GM12892 (cell line): Measurements from ENCODE around the gene ARID1A.
"Not testable (repeated sequence)": the region's sequence is repeated elsewhere in the genome, so short reads cannot be mapped to it uniquely, and the experiment has no call there.

Source experiments
- DNase-seq: peaks from one replicate; pipeline ENCODE4 v3.0.0; 2011; ENCODE audit not compliant: insufficient read length
- FAIRE-seq: peaks from 2 replicates; lab custom pipeline; 2011; peaks lifted over from hg19 to GRCh38; lab: Jason Lieb, UNC
- POLR2A ChIP-seq: IDR thresholded peaks from 2 replicates; pipeline ENCODE4 v1.6.1; 2011; ENCODE audit warnings: low read depth, low read length, control low read depth
- POLR2AphosphoS5 ChIP-seq: IDR thresholded peaks from 2 replicates; pipeline ENCODE4 v1.6.1; 2011; ENCODE audit warnings: low read depth, low read length, control low read depth
- TAF1 ChIP-seq: IDR thresholded peaks from 2 replicates; pipeline ENCODE4 v1.6.1; 2011; ENCODE audit warnings: low read depth, mild to moderate bottlenecking, control low read depth, low read length, borderline replicate concordance

ARID1A gene

DNA sequence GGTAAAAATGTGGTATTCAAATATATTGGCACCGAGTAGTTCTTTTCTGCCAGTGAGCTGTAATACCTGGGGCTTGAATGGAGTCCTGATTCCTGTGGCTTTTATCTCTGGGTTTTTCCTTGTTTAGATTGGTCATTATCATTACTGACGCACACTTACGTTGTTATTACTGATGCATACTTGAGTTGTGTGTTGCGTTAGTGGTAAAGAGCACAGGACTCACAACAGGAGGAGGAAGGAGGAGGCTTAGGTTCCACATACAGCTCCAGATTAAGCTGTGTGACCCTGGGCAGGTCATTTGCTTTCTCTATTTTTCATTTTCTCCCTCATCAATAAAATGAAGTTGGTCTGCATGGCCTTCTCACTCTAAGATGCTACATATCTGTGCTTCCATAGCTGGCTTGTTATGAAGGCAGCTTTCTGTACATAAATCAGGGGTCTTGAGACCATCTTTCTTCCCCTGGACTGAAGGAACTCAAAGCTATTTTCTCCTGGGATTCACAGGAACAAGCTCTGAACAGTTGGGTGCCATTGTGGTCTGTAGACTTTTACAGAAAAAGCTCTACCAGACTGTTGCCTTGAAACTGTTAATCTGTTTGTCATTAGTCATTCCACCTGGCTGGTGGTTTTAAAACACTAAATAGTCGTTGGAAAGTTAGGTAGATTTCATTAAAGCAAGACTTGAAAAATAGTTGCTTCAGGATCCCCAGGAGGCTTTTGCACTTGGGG lies 5.6 kb downstream of the ARID1A start:
- DNase-seq (no peak), FAIRE-seq (no peak)
- no peak for TF ChIP-seq POLR2AphosphoS5
- no peak for TF ChIP-seq POLR2A
- TF ChIP-seq TAF1 = no peak

DNA sequence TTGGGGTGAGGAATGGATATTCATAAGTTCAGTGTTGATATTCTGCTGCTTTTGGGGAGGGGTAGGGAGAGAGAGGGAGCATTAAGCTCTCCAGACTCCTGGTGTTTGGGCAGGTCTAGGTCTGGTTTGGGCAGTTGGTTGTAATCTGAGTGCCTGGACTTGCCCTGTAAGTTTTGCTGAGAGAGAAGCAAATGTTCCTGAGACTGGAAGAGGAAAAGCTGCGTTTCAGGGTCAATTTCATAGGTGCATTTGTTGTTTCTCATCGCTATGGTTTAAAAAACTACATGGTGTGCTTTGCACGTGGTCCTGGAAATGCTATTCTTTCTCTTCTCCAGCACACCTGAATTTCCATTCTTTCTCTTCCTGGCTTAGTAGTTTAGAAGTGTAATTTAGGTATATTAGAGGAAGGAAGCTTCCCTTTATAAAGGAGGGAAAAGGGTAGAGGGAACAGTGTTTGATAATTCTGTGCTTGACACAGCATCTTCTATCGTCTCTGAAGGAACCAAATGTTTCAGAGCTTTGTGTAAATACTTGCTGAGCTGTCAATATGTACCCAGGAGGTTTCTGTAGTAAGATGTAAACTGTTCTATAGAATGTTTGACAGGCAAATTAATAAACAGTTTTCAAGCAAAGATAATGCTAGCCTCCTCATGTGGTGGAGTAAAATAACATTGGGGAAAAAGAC lies 6.3 kb downstream of the ARID1A start:
- peak; percentile 33 for FAIRE-seq
- peak; percentile 30 for TF ChIP-seq POLR2A
- TF ChIP-seq TAF1 = no peak
- TF ChIP-seq POLR2AphosphoS5 = 0 out of 2 replicates have a peak, but pooled peaks have one; percentile 9
- DNase-seq = no peak

DNA sequence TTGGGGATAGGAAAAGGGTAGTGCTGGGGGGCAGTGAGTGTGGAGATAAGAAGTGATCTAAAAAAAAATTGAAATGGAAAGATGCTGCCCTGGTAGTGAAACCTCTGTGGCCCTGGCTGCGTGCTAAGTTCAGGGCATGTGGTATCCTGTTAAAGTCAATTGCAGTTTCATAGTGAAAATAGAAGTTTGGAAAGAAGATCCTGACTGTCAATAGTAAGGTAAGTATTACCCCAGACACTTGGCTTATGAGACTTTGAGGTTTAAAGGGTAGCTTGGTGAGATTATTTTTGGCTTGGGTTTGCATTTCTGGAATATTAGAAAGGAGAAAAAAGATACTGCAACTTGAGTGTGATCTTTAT lies 6.8 kb downstream of the ARID1A start:
- TF ChIP-seq POLR2AphosphoS5 (no peak), POLR2A (no peak), TAF1 (no peak)
- DNase-seq (no peak), FAIRE-seq (no peak)

DNA sequence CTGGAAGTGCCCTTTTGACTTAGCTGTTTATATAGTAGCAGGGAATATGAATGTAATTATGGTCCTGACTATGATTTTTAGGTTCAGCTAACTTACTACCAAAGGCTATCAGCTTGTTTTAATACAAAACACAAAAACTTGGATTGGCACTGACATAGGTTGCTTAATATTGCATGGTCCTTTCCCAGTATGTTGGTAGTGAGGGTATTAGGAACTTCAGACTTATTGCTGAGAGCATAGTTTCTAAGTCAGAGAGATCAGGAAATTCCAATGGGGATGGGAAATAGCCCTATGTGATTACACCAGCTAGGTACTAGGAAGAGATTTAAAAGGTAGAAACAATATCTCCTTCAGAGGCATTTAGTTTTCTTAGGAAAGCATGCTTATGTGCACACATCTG lies 7.7 kb downstream of the ARID1A start:
- DNase-seq (no peak), FAIRE-seq (no peak)
- TF ChIP-seq TAF1 = no peak
- no peak for TF ChIP-seq POLR2AphosphoS5
- no peak for TF ChIP-seq POLR2A

DNA sequence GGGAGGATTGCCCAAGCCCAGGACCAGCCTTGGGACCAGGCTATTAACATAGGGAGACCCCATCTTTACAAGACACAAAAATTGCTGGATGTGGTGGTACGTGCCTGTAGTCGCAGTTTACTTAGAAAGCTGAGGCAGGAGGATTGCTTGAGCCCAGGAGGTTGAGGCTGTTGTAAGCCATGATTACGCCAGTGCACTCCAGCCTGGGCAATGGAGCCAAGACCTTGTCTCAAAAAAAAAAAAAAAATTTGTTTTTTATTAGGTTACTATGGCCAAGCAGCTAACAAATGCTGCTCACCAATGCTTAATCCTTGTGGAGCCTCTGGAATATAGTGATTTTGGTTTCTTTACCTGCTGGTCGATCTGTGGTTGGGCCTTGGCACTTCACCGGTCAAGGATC lies 8.8 kb downstream of the ARID1A start:
- DNase-seq (no peak), FAIRE-seq (no peak)
- no peak for TF ChIP-seq TAF1
- TF ChIP-seq POLR2A = no peak
- TF ChIP-seq POLR2AphosphoS5 = no peak

DNA sequence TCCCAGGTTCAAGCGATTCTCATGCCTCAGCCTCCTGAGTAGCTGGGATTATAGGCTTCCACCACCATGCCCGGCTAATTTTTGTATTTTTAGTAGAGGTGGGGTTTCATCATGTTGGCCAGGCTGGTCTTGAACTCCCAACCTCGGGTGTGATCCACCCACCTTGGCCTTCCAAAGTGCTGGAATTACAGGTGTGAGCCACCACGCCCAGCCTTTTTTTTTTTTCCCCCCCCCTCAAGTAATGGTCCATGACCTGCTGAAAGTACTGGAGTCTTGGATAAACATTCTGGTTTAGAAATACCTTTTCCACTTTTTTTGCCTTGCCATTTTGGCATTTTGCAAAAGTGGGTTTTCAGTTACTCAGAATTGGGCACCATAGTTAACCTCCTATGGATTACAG lies 9.4 kb downstream of the ARID1A start:
- not testable (repeated sequence) for FAIRE-seq, DNase-seq

DNA sequence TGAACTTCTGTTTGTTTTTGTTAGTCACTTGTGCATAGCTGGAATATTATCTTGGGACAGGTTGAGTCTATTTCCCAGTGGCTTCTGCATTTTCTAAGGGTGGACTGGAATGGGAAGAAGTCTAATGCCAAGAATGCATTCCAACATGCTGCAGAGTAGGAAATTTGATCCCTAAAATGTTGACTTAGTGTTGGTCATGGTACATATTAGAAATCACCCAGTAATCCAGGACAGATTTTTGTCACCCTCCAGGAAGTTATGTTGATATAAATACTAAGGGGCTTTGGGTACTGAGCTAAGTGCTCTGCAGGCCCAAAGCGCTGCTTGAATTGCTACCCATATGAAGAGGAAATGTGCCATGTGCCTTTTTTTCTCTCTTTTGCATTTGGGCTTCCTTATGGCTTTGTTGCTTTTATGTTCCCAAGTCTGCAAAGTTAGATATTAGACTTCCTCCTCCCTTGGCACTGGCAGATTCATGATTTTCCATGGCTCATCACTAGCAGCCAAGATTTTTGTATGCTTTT lies 10.0 kb downstream of the ARID1A start:
- TF ChIP-seq POLR2A (no peak), POLR2AphosphoS5 (peak; percentile 14; the same call in 1 of the 2 replicates), TAF1 (no peak)
- no peak for DNase-seq

DNA sequence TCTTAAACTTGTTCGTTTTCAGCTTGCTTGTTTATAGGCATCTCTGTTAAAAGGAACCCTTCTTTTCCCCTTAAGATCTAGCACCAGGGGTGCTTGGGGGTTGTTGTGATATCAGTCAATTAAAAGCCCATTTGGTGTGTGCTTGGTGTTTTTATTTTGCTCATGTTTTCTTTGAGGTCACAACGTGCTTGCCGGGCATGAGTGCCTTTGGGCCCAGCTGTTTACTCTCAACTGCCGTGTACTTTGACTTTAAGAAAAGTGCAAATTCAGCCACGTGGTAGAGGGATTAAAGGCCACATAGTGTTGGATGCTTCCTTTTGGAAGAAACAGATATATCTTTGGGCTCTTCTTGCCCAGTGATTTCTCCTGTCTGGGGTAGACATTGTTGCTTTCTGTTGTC lies 10.5 kb downstream of the ARID1A start:
- DNase-seq (no peak), FAIRE-seq (no peak)
- TF ChIP-seq TAF1 (no peak), POLR2AphosphoS5 (no peak), POLR2A (no peak)

More for the DNA sequence above, 10.0 kb downstream of the ARID1A start:
- FAIRE-seq = no peak

DNA sequence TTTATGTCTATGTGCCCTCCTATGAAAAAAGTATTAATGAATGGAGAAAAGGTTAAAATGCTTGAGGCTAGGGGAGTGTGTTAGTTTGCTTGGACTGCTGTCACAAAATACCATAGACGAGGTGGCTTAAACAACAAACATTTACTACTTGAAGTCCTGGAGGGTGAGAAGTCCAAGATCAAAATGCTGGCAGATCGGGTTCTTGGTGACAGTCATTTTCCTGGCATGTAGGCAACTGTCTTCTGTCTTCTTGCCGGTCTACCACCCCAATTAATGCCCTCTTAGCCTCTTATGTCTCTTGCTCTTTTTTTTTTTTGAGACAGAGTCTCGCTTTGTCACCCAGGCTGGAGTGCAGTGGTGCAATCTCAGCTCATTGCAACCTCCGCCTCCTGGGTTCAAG lies 15.0 kb downstream of the ARID1A start:
- DNase-seq (no peak), FAIRE-seq (no peak)
- TF ChIP-seq POLR2AphosphoS5 (no peak), TAF1 (no peak), POLR2A (no peak; the same call in 1 of the 2 replicates)

DNA sequence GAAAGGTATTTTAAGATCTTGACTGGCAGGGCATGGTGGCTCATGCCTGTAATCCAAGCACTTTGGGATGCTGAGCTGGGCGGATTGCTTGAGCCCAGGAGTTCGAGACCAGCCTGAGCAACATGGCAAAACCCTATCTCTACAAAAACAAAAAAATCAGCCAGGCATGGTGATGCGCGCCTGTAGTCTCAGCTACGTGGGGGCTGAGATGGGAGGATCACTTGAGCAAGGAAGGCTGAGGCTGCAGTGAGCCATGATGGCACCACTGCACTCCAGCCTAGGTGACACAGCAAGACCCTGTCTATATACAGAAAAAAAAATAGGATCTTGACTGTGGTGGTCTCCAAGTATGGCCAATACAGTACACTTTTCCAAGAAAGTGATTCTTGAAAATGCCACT lies 16.0 kb downstream of the ARID1A start:
- FAIRE-seq (no peak), DNase-seq (no peak)
- TF ChIP-seq POLR2A (0 out of 2 replicates have a peak, but pooled peaks have one; percentile 24), TAF1 (no peak), POLR2AphosphoS5 (no peak)

DNA sequence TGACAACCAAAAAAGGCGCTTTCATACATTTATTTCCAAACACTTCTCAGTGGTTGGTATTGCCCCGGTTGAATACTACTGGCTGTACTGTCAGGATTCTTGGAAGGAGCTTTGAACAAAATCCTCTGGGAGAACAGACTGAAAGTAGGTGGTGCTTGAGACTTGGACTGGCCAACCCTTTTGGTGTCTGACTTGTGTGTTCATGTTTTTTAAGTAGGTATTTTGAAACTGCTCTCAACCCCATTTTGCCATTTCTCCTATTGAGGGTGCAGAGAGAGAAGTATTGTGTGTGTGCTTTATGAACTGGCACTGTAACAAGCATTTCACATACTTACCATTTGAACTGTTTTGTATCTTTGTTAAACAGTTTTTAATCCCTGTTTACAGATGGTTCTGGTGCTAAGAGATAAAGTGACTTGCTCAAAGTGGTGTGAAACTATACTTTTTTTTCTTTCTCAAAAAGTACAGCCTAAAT lies 21.2 kb downstream of the ARID1A start:
- no peak for FAIRE-seq
- no peak for TF ChIP-seq TAF1
- TF ChIP-seq POLR2A = no peak; the same call in 1 of the 2 replicates
- TF ChIP-seq POLR2AphosphoS5 = no peak
- no peak for DNase-seq

DNA sequence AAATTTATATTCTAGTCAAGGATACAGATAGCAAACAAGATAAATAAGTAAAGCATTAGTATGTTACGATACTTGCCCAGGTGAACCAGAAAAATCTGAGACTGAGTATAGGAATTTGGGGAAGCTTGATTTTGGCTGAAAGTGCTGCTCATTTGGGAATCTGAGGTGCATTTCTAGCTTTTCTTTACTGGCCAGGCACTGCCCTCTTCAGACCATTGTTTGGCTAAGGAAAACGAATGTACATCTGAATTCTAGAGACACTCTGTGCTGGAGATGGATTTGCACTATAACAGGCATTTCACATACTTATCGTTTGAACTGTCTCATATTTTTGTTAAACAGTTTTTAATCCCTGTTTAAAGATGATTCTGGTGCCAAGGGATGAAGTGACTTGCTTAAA lies 23.4 kb downstream of the ARID1A start:
- DNase-seq (no peak), FAIRE-seq (no peak)
- TF ChIP-seq POLR2A = no peak
- TF ChIP-seq POLR2AphosphoS5 = no peak
